VCaP (cell line): ENCODE measurements around the gene PDZD8.

ENCODE experiments used
- H3K27ac ChIP-seq: fragments of 450-650 bp; 2 replicates; pipeline ENCODE4 v1.5.1; 2017
- TF ChIP-seq, protein P1 (sequence below): fragments of 450-650 bp; conservative IDR thresholded peaks from 2 replicates; pipeline ENCODE4 v1.5.1; 2017; ENCODE audit warnings: mild to moderate bottlenecking, moderate library complexity

The PDZD8 gene

DNA sequence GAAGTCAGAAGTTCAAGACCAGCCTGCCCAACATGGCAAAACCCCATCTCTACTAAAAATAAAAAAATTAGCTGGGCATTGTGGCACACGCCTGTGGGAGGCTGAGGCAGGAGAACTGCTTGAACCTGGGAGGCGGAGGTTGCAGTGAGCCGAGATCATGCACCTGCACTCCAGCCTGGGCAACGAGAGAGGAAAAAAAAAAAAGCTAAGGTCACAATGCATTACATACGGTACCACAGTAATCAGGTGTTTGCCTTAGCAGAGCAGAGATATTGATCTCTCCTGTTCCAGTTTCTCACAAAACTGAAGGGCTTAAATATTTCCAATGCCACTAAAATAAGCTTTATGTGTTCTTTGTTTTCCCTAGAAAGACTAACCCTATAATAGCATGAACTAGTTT lies 7.5 kb downstream of the PDZD8 start:
- H3K27ac ChIP-seq = peak overlapping the region; percentile 42
- TF ChIP-seq, protein P1, sequence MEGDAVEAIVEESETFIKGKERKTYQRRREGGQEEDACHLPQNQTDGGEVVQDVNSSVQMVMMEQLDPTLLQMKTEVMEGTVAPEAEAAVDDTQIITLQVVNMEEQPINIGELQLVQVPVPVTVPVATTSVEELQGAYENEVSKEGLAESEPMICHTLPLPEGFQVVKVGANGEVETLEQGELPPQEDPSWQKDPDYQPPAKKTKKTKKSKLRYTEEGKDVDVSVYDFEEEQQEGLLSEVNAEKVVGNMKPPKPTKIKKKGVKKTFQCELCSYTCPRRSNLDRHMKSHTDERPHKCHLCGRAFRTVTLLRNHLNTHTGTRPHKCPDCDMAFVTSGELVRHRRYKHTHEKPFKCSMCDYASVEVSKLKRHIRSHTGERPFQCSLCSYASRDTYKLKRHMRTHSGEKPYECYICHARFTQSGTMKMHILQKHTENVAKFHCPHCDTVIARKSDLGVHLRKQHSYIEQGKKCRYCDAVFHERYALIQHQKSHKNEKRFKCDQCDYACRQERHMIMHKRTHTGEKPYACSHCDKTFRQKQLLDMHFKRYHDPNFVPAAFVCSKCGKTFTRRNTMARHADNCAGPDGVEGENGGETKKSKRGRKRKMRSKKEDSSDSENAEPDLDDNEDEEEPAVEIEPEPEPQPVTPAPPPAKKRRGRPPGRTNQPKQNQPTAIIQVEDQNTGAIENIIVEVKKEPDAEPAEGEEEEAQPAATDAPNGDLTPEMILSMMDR = no peak

DNA sequence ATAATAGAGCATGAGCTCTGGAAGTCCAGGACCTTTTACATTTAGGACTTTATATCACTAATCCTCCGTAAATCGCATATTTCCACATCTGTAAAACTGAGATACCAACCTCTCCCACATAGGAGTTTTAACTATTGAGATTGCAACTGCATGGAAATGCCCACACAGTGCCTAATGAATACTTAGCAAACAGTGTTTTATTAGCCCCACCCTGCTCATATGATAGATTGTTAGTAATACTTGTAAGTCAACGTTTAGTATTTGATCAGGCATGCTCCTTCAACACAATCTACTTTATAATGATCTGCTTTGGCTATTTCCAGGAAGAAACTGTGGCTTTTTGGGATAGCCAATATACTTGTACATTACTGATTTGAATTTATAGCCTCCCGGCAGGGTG lies 8.5 kb downstream of the PDZD8 start:
- TF ChIP-seq, protein P1 = no peak
- peak overlapping the region; percentile 42; the same call in 1 of the 2 replicates for H3K27ac ChIP-seq

- H3K27ac ChIP-seq = peak overlapping the region; percentile 42
- TF ChIP-seq, protein P1 = no peak
These were observed 9.6 kb downstream of the PDZD8 start for GRCh38 chr10:117365612-117366011.

DNA sequence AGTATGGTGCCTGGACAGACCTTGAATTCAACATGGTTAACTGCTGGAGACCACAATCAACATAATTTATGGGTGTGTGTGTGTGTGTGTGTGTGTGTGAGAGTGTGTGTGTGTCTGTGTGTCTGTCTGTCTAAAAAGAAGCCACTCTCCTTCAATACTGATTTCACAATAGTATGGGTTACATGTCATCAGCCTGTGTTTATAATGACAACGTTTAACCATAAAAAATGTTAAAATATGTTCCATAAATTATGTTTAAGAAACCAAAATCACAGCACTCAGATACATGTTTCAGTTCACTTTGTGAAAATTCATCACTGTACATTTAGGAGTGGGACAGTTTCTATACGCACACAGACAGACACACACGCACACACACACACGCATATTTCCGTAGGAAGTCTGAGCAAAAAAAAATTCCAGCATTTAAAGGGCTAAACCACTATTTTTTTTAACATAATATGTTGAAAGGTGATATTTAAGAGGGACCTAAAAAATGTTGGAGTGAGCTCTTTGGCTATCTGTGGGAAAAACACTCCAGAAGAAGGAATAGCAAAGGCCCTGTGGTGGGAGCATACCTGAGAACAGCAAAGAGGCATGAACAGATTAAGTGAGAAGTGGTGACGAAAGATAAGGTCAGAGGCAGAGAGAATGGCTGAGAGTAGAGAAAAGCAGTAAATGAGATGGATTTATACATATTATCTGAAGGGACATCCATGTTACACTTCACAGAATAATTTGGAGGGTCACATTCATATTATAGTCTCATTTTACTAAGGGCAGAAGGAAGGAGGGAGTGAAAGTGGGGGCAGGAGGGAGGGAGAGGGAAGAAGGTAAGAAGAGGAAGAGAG lies 10.9 kb downstream of the PDZD8 start:
- no peak overlapping the region for H3K27ac ChIP-seq
- TF ChIP-seq, protein P1 = no peak

GRCh38 chr10:117363028-117363427 lies 12.2 kb downstream of the PDZD8 start:
- TF ChIP-seq, protein P1 = no peak
- H3K27ac ChIP-seq = no peak overlapping the region; the same call in 1 of the 2 replicates

DNA sequence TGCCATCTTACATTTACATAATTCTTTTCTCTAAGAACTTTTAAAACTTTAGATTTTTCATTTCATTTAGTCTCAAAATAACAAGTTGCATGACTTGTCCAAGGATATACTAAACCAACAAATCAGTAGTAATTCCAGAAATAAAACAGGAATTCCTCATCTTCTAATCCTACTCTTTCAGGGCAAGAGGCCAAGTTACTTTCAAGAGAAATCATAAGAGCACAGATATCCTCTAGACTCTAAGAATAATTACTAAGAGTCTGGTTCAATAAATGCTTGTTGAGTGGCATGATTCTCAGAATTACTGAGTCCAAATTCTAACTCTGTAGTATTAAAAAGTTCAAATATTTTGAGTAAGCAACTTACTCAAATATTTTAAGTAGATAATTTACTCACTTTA lies 12.9 kb downstream of the PDZD8 start:
- TF ChIP-seq, protein P1 = no peak
- peak overlapping the region; percentile 36 for H3K27ac ChIP-seq

GRCh38 chr10:117360994-117361667 lies 14.1 kb downstream of the PDZD8 start:
- TF ChIP-seq, protein P1 = no peak
- H3K27ac ChIP-seq = peak overlapping the region; percentile 36
